HCT116 (cell line): Measurements from ENCODE around the gene MAML3. TPM values are rescaled to one million over a fixed set of nuclear protein-coding genes. Genes with fewer than 3 reads are reported as not detected.

Experiments
- ATAC-seq: fragments of 200-7000 bp; cut with Tn5 transposase; 2 replicates; pipeline ENCODE4 v1.9.1; 2020; ENCODE audit warnings: mild to moderate bottlenecking, moderate library complexity
- BruUV-seq: library from RNA; stranded (reverse); fragments of 400-500 nt; replicated peaks from 2 replicates; lab custom pipeline; 2021; lab: Mats Ljungman, UMichigan
- CTCF ChIA-PET: fragments of 300-600 bp; sonication (Branson Sonifier 250); formaldehyde crosslinking; loops from one replicate; lab custom pipeline; 2021; ENCODE audit warnings: antibody characterized with exemption; lab: Charles Lee
- POLR2A ChIA-PET: fragments of 300-600, 350-600 bp; sonication (Branson Sonifier 250); formaldehyde crosslinking; loops from one replicate; lab custom pipeline; 2021; ENCODE audit warnings: antibody characterized with exemption; lab: Charles Lee
- RAD21 ChIA-PET, 2 experiments: fragments of 300-600 bp; sonication (Branson Sonifier 250); formaldehyde crosslinking; loops; one replicate each; lab custom pipeline; 2023; ENCODE audit warnings: low total read pairs in 2 of 2; ENCODE audit not compliant: uncharacterized antibody in 2 of 2, unreplicated experiment in 2 of 2, low non-redundant PET in 1 of 2; lab: Charles Lee
- DNase-seq: peaks from one replicate; pipeline ENCODE4 v3.0.0-alpha.2; 2010; ENCODE audit warnings: low read depth, low spot score
- H2AFZ ChIP-seq: fragments of 200-600 bp; shearing (Covaris generic), sonication (generic); 2 replicates; pipeline ENCODE4 v1.6.1; 2017; ENCODE audit warnings: low read depth, mixed run types, mixed read lengths, antibody characterized with exemption, low read length; ENCODE audit not compliant: poor library complexity, severe bottlenecking
- H3K27ac ChIP-seq: 2 replicates; pipeline ENCODE4 v1.5.1; 2012; ENCODE audit warnings: low read depth, low read length
- H3K27me3 ChIP-seq: fragments of 200-600 bp; sonication (generic); 2 replicates; pipeline ENCODE4 v1.6.1; 2016; ENCODE audit warnings: mixed run types, low read length, mixed read lengths; ENCODE audit not compliant: insufficient read depth
- H3K36me3 ChIP-seq, 2 experiments: fragments of 200-500 bp in 1 of 2; fragments of 200-600 bp in 1 of 2; sonication (Bioruptor generic) in 1 of 2; sonication (generic) in 1 of 2; 2 replicates each; pipeline versions ENCODE4 v1.5.1 to v1.6.1; 2014 to 2016; ENCODE audit warnings: low read length in 2 of 2, inconsistent platforms in 1 of 2, mixed read lengths in 1 of 2, mixed run types in 1 of 2; ENCODE audit not compliant: insufficient read depth in 2 of 2, control insufficient read depth in 1 of 2
- H3K4me1 ChIP-seq, 2 experiments: fragments of 200-600 bp in 1 of 2; sonication (generic) in 1 of 2; 2 replicates each; pipeline versions ENCODE4 v1.5.1 to v1.6.1; 2012 to 2017; ENCODE audit warnings: low read length in 2 of 2, inconsistent platforms in 1 of 2, mild to moderate bottlenecking in 1 of 2, mixed read lengths in 1 of 2, mixed run types in 1 of 2, moderate library complexity in 1 of 2; ENCODE audit not compliant: insufficient read depth in 2 of 2, control insufficient read depth in 1 of 2
- H3K4me2 ChIP-seq: fragments of 200-600 bp; sonication (generic); 2 replicates; pipeline ENCODE4 v1.6.1; 2017; ENCODE audit warnings: mixed run types, low read length, mixed read lengths
- H3K4me3 ChIP-seq, 2 experiments: fragments of 200-600 bp in 1 of 2; sonication (generic) in 1 of 2; replicated peaks in 1 of 2; 2 replicates each; pipeline ENCODE4 v1.5.1; 2011 to 2016; ENCODE audit warnings: low read length in 2 of 2, control low read depth in 1 of 2, low read depth in 1 of 2, mild to moderate bottlenecking in 1 of 2, mixed read lengths in 1 of 2, mixed run types in 1 of 2
- H3K79me2 ChIP-seq: fragments of 200-600 bp; sonication (generic); 2 replicates; pipeline ENCODE4 v1.6.1; 2017; ENCODE audit warnings: mild to moderate bottlenecking, mixed run types, low read length, moderate library complexity, mixed read lengths; ENCODE audit not compliant: insufficient read depth
- H3K9ac ChIP-seq: fragments of 200-600 bp; sonication (generic); 2 replicates; pipeline ENCODE4 v1.6.1; 2016; ENCODE audit warnings: low read length, mixed read lengths
- H3K9me2 ChIP-seq: fragments of 200-600 bp; sonication (generic), shearing (Covaris generic); 2 replicates; pipeline ENCODE4 v1.6.1; 2017; ENCODE audit warnings: mixed run types, mild to moderate bottlenecking, moderate library complexity; ENCODE audit not compliant: insufficient read depth
- H3K9me3 ChIP-seq, 2 experiments: fragments of 200-500 bp in 1 of 2; fragments of 200-600 bp in 1 of 2; sonication (Bioruptor generic) in 1 of 2; sonication (generic) in 1 of 2; 2 replicates each; pipeline ENCODE4 v1.6.1; 2014 to 2017; ENCODE audit warnings: low read length in 2 of 2, mixed read lengths in 2 of 2, inconsistent platforms in 1 of 2, low read depth in 1 of 2, mild to moderate bottlenecking in 1 of 2, mixed run types in 1 of 2, moderate library complexity in 1 of 2; ENCODE audit not compliant: control insufficient read depth in 1 of 2, insufficient read depth in 1 of 2
- H4K20me1 ChIP-seq: fragments of 200-600 bp; sonication (generic), shearing (Covaris generic); 2 replicates; pipeline ENCODE4 v1.6.1; 2017; ENCODE audit warnings: mixed run types, mild to moderate bottlenecking, moderate library complexity; ENCODE audit not compliant: insufficient read depth
- FOSL1 ChIP-seq: IDR thresholded peaks from 2 replicates; pipeline ENCODE4 v1.6.1; 2012; ENCODE audit warnings: low read depth
- POLR2A ChIP-seq: IDR thresholded peaks from 2 replicates; pipeline ENCODE4 v1.7.0; 2011; ENCODE audit warnings: borderline replicate concordance; ENCODE audit not compliant: insufficient read depth, insufficient read length; ENCODE audit errors: extremely low read depth
- POLR2AphosphoS5 ChIP-seq: IDR thresholded peaks from 2 replicates; pipeline ENCODE4 v1.6.1; 2011; ENCODE audit warnings: mild to moderate bottlenecking, low read depth, low read length, moderate library complexity
- RAD21 ChIP-seq: IDR thresholded peaks from 2 replicates; pipeline ENCODE4 v1.6.1; 2012; ENCODE audit warnings: low read depth, mild to moderate bottlenecking
- REST ChIP-seq: IDR thresholded peaks from 2 replicates; pipeline ENCODE4 v1.6.1; 2012; ENCODE audit warnings: low read depth
- SIN3A ChIP-seq: IDR thresholded peaks from 2 replicates; pipeline ENCODE4 v1.6.1; 2012; ENCODE audit warnings: low read depth
- SRF ChIP-seq: IDR thresholded peaks from 2 replicates; pipeline ENCODE4 v1.6.1; 2012; ENCODE audit warnings: low read depth
- TCF7L2 ChIP-seq: IDR thresholded peaks from 2 replicates; pipeline ENCODE4 v1.7.0; 2011; ENCODE audit warnings: borderline replicate concordance, inconsistent platforms; ENCODE audit not compliant: insufficient read depth, insufficient read length; ENCODE audit errors: extremely low read depth
- YY1 ChIP-seq: IDR thresholded peaks from 2 replicates; pipeline ENCODE4 v1.6.1; 2011; ENCODE audit warnings: low read length, low read depth, moderate library complexity, mild to moderate bottlenecking; ENCODE audit not compliant: insufficient replicate concordance; ENCODE audit errors: extremely low read depth
- ZBTB33 ChIP-seq: IDR thresholded peaks from 2 replicates; pipeline ENCODE4 v1.6.1; 2011; ENCODE audit warnings: mild to moderate bottlenecking, low read length, moderate library complexity; ENCODE audit not compliant: insufficient replicate concordance; ENCODE audit errors: extremely low read depth
- ZFX ChIP-seq: fragments of 450-650 bp; IDR thresholded peaks from 2 replicates; pipeline ENCODE4 v1.6.1; 2017
- intact Hi-C: fragments of 100-400 bp; cut with micrococcal nuclease; formaldehyde crosslinking; loops from 2 replicates; pipeline ENCODE4 v1.10.0; 2022
- total RNA-seq: library from RNA; stranded (reverse); gene quantifications from one replicate; pipeline ENCODE4 v1.2.1, GENCODE V29; 2021; ENCODE audit not compliant: unreplicated experiment
- TF ChIP-seq, protein P1 (sequence below): IDR thresholded peaks from 2 replicates; pipeline ENCODE4 v1.6.1; 2012

The MAML3 gene
- total RNA-seq, 1 experiment from 2014 or later: 3.1 TPM

GRCh38 chr4:139686988-139687387 is 467.0 kb downstream of the MAML3 start (continued):
- TF ChIP-seq REST: no peak
- TF ChIP-seq SIN3A: no peak
- TF ChIP-seq TCF7L2: no peak
- TF ChIP-seq, protein P1, sequence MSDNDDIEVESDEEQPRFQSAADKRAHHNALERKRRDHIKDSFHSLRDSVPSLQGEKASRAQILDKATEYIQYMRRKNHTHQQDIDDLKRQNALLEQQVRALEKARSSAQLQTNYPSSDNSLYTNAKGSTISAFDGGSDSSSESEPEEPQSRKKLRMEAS: no peak
- no peak for TF ChIP-seq FOSL1
- TF ChIP-seq SRF: no peak
- TF ChIP-seq YY1: no peak
- no peak for TF ChIP-seq POLR2AphosphoS5

- Histone ChIP-seq H3K27me3 (no peaks in the 10 kb centered on the region), H3K4me3 (no peak overlapping the region), H3K4me2 (no peak overlapping the region), H3K79me2 (no peaks in the 10 kb centered on the region), H3K9me2 (no peaks in the 10 kb centered on the region), H3K9ac (no peak overlapping the region), H3K27ac (no peak overlapping the region), H4K20me1 (no peaks in the 10 kb centered on the region), H3K36me3 (no peaks in the 10 kb centered on the region), H3K9me3 (no peaks in the 10 kb centered on the region), H3K4me1 (no peaks in the 10 kb centered on the region), H2AFZ (no peak overlapping the region)
- no peak for DNase-seq
- intact Hi-C loops: no loop called here
- no peak for ATAC-seq
- POLR2A ChIA-PET: no interaction called here
- BruUV-seq: no TSS peak
- CTCF ChIA-PET: interaction anchor here (0.6 kb wide), 1 partner anchor 12 kb away, joined by 3 read pairs; no protein-coding TSS in a partner anchor
- RAD21 ChIA-PET: no interaction called here
- no peak for TF ChIP-seq POLR2AphosphoS5
- no peak for TF ChIP-seq FOSL1
- no peak for TF ChIP-seq ZBTB33
- TF ChIP-seq POLR2A: no peak
- TF ChIP-seq RAD21: no peak
- TF ChIP-seq ZFX: no peak
- no peak for TF ChIP-seq SRF
- TF ChIP-seq SIN3A: no peak
These were observed 467.9 kb downstream of the MAML3 start for GRCh38 chr4:139686130-139686529.
